GM21423 (cell line): ENCODE data around the gene MDFIC.

ENCODE experiments used
- ATAC-seq: cut with Tn5 transposase; IDR thresholded peaks from one replicate; pipeline ENCODE4 v1.9.1; 2021; ENCODE audit warnings: mild to moderate bottlenecking, moderate library complexity; ENCODE audit not compliant: unreplicated experiment

The MDFIC gene

GRCh38 chr7:115034515-115034914, 112.6 kb downstream of the MDFIC start:
- no peak for ATAC-seq

GRCh38 chr7:115037128-115037802, 115.4 kb downstream of the MDFIC start:
- ATAC-seq = no peak

- ATAC-seq = no peak
Measured at GRCh38 chr7:115038158-115038557, 116.3 kb downstream of the MDFIC start.

- ATAC-seq = no peak
Measured at GRCh38 chr7:115040057-115040456, 118.2 kb downstream of the MDFIC start.

- ATAC-seq = no peak
Measured at GRCh38 chr7:115040495-115040894, 118.6 kb downstream of the MDFIC start.

- ATAC-seq = no peak
Measured at GRCh38 chr7:115042596-115042995, 120.7 kb downstream of the MDFIC start.

GRCh38 chr7:115043605-115044004, 121.7 kb downstream of the MDFIC start:
- no peak for ATAC-seq

- no peak for ATAC-seq
Measured at GRCh38 chr7:115044224-115044623, 122.3 kb downstream of the MDFIC start.

GRCh38 chr7:115047958-115048720, 126.2 kb downstream of the MDFIC start:
- ATAC-seq = no peak

- ATAC-seq = no peak
Measured at GRCh38 chr7:115052706-115053105, 130.8 kb downstream of the MDFIC start.

GRCh38 chr7:115054478-115055065, 132.7 kb downstream of the MDFIC start:
- no peak for ATAC-seq

- no peak for ATAC-seq
Measured at GRCh38 chr7:115056019-115056418, 134.1 kb downstream of the MDFIC start.

GRCh38 chr7:115058726-115059125, 136.8 kb downstream of the MDFIC start:
- ATAC-seq = no peak

- ATAC-seq = no peak
Measured at GRCh38 chr7:115059321-115059720, 137.4 kb downstream of the MDFIC start.

GRCh38 chr7:115060095-115060870, 138.4 kb downstream of the MDFIC start:
- peak; percentile 80 for ATAC-seq

GRCh38 chr7:115066050-115066449, 144.2 kb downstream of the MDFIC start:
- peak; percentile 69 for ATAC-seq

GRCh38 chr7:115066634-115067033, 144.7 kb downstream of the MDFIC start:
- ATAC-seq = peak; percentile 61

- no peak for ATAC-seq
Measured at GRCh38 chr7:115068220-115068619, 146.3 kb downstream of the MDFIC start.
